HCT116 (cell line): ENCODE results near the gene PCDHGC5. TPM values are rescaled to one million over a fixed set of nuclear protein-coding genes. Genes with fewer than 3 reads are reported as not detected.

ENCODE experiments used
- ATAC-seq: fragments of 200-7000 bp; cut with Tn5 transposase; 2 replicates; pipeline ENCODE4 v1.9.1; 2020; ENCODE audit warnings: mild to moderate bottlenecking, moderate library complexity
- BruUV-seq: library from RNA; stranded (reverse); fragments of 400-500 nt; replicated peaks from 2 replicates; lab custom pipeline; 2021; lab: Mats Ljungman, UMichigan
- CTCF ChIA-PET: fragments of 300-600 bp; sonication (Branson Sonifier 250); formaldehyde crosslinking; loops from one replicate; lab custom pipeline; 2021; ENCODE audit warnings: antibody characterized with exemption; lab: Charles Lee
- POLR2A ChIA-PET: fragments of 300-600, 350-600 bp; sonication (Branson Sonifier 250); formaldehyde crosslinking; loops from one replicate; lab custom pipeline; 2021; ENCODE audit warnings: antibody characterized with exemption; lab: Charles Lee
- RAD21 ChIA-PET, 2 experiments: fragments of 300-600 bp; sonication (Branson Sonifier 250); formaldehyde crosslinking; loops; one replicate each; lab custom pipeline; 2023; ENCODE audit warnings: low total read pairs in 2 of 2; ENCODE audit not compliant: uncharacterized antibody in 2 of 2, unreplicated experiment in 2 of 2, low non-redundant PET in 1 of 2; lab: Charles Lee
- DNase-seq: peaks from one replicate; pipeline ENCODE4 v3.0.0-alpha.2; 2010; ENCODE audit warnings: low read depth, low spot score
- H2AFZ ChIP-seq: fragments of 200-600 bp; shearing (Covaris generic), sonication (generic); 2 replicates; pipeline ENCODE4 v1.6.1; 2017; ENCODE audit warnings: low read depth, mixed run types, mixed read lengths, antibody characterized with exemption, low read length; ENCODE audit not compliant: poor library complexity, severe bottlenecking
- H3K27ac ChIP-seq: 2 replicates; pipeline ENCODE4 v1.5.1; 2012; ENCODE audit warnings: low read depth, low read length
- H3K27me3 ChIP-seq: fragments of 200-600 bp; sonication (generic); 2 replicates; pipeline ENCODE4 v1.6.1; 2016; ENCODE audit warnings: mixed run types, low read length, mixed read lengths; ENCODE audit not compliant: insufficient read depth
- H3K36me3 ChIP-seq, 2 experiments: fragments of 200-500 bp in 1 of 2; fragments of 200-600 bp in 1 of 2; sonication (Bioruptor generic) in 1 of 2; sonication (generic) in 1 of 2; 2 replicates each; pipeline versions ENCODE4 v1.5.1 to v1.6.1; 2014 to 2016; ENCODE audit warnings: low read length in 2 of 2, inconsistent platforms in 1 of 2, mixed read lengths in 1 of 2, mixed run types in 1 of 2; ENCODE audit not compliant: insufficient read depth in 2 of 2, control insufficient read depth in 1 of 2
- H3K4me1 ChIP-seq, 2 experiments: fragments of 200-600 bp in 1 of 2; sonication (generic) in 1 of 2; 2 replicates each; pipeline versions ENCODE4 v1.5.1 to v1.6.1; 2012 to 2017; ENCODE audit warnings: low read length in 2 of 2, inconsistent platforms in 1 of 2, mild to moderate bottlenecking in 1 of 2, mixed read lengths in 1 of 2, mixed run types in 1 of 2, moderate library complexity in 1 of 2; ENCODE audit not compliant: insufficient read depth in 2 of 2, control insufficient read depth in 1 of 2
- H3K4me2 ChIP-seq: fragments of 200-600 bp; sonication (generic); 2 replicates; pipeline ENCODE4 v1.6.1; 2017; ENCODE audit warnings: mixed run types, low read length, mixed read lengths
- H3K4me3 ChIP-seq, 2 experiments: fragments of 200-600 bp in 1 of 2; sonication (generic) in 1 of 2; replicated peaks in 1 of 2; 2 replicates each; pipeline ENCODE4 v1.5.1; 2011 to 2016; ENCODE audit warnings: low read length in 2 of 2, control low read depth in 1 of 2, low read depth in 1 of 2, mild to moderate bottlenecking in 1 of 2, mixed read lengths in 1 of 2, mixed run types in 1 of 2
- H3K79me2 ChIP-seq: fragments of 200-600 bp; sonication (generic); 2 replicates; pipeline ENCODE4 v1.6.1; 2017; ENCODE audit warnings: mild to moderate bottlenecking, mixed run types, low read length, moderate library complexity, mixed read lengths; ENCODE audit not compliant: insufficient read depth
- H3K9ac ChIP-seq: fragments of 200-600 bp; sonication (generic); 2 replicates; pipeline ENCODE4 v1.6.1; 2016; ENCODE audit warnings: low read length, mixed read lengths
- H3K9me2 ChIP-seq: fragments of 200-600 bp; sonication (generic), shearing (Covaris generic); 2 replicates; pipeline ENCODE4 v1.6.1; 2017; ENCODE audit warnings: mixed run types, mild to moderate bottlenecking, moderate library complexity; ENCODE audit not compliant: insufficient read depth
- H3K9me3 ChIP-seq, 2 experiments: fragments of 200-500 bp in 1 of 2; fragments of 200-600 bp in 1 of 2; sonication (Bioruptor generic) in 1 of 2; sonication (generic) in 1 of 2; 2 replicates each; pipeline ENCODE4 v1.6.1; 2014 to 2017; ENCODE audit warnings: low read length in 2 of 2, mixed read lengths in 2 of 2, inconsistent platforms in 1 of 2, low read depth in 1 of 2, mild to moderate bottlenecking in 1 of 2, mixed run types in 1 of 2, moderate library complexity in 1 of 2; ENCODE audit not compliant: control insufficient read depth in 1 of 2, insufficient read depth in 1 of 2
- H4K20me1 ChIP-seq: fragments of 200-600 bp; sonication (generic), shearing (Covaris generic); 2 replicates; pipeline ENCODE4 v1.6.1; 2017; ENCODE audit warnings: mixed run types, mild to moderate bottlenecking, moderate library complexity; ENCODE audit not compliant: insufficient read depth
- ATF3 ChIP-seq: IDR thresholded peaks from 2 replicates; pipeline ENCODE4 v1.6.1; 2012
- ELF1 ChIP-seq: IDR thresholded peaks from 2 replicates; pipeline ENCODE4 v1.6.1; 2012; ENCODE audit warnings: low read depth, borderline replicate concordance
- EZH2 ChIP-seq: fragments of 200-600 bp; sonication (generic); IDR thresholded peaks from 2 replicates; pipeline ENCODE4 v1.6.1; 2017; ENCODE audit warnings: antibody characterized with exemption, mixed run types
- JUND ChIP-seq: IDR thresholded peaks from 2 replicates; pipeline ENCODE4 v1.6.1; 2012
- POLR2A ChIP-seq: IDR thresholded peaks from 2 replicates; pipeline ENCODE4 v1.7.0; 2011; ENCODE audit warnings: borderline replicate concordance; ENCODE audit not compliant: insufficient read depth, insufficient read length; ENCODE audit errors: extremely low read depth
- POLR2AphosphoS5 ChIP-seq: IDR thresholded peaks from 2 replicates; pipeline ENCODE4 v1.6.1; 2011; ENCODE audit warnings: mild to moderate bottlenecking, low read depth, low read length, moderate library complexity
- SIN3A ChIP-seq: IDR thresholded peaks from 2 replicates; pipeline ENCODE4 v1.6.1; 2012; ENCODE audit warnings: low read depth
- YY1 ChIP-seq: IDR thresholded peaks from 2 replicates; pipeline ENCODE4 v1.6.1; 2011; ENCODE audit warnings: low read length, low read depth, moderate library complexity, mild to moderate bottlenecking; ENCODE audit not compliant: insufficient replicate concordance; ENCODE audit errors: extremely low read depth
- intact Hi-C: fragments of 100-400 bp; cut with micrococcal nuclease; formaldehyde crosslinking; loops from 2 replicates; pipeline ENCODE4 v1.10.0; 2022
- total RNA-seq: library from RNA; stranded (reverse); gene quantifications from one replicate; pipeline ENCODE4 v1.2.1, GENCODE V29; 2021; ENCODE audit not compliant: unreplicated experiment

The PCDHGC5 gene
- total RNA-seq, 1 experiment from 2014 or later = not detected

GRCh38 chr5:141491323-141492167 lies 2.7 kb downstream of the PCDHGC5 start:
- ChIA-PET CTCF (no interaction called here), RAD21 (no interaction called here), POLR2A (no interaction called here)
- ATAC-seq (no peak), DNase-seq (no peak)
- no peak overlapping the region for H3K27ac ChIP-seq
- no peak overlapping the region for H3K9ac ChIP-seq
- no peaks in the 10 kb centered on the region for H3K9me3 ChIP-seq
- no peak overlapping the region for H2AFZ ChIP-seq
- H3K36me3 ChIP-seq = no peaks in the 10 kb centered on the region
- no peaks in the 10 kb centered on the region for H3K4me1 ChIP-seq
- no TSS peak for BruUV-seq
- H3K9me2 ChIP-seq = no peaks in the 10 kb centered on the region
- H3K4me2 ChIP-seq = no peak overlapping the region
- no peaks in the 10 kb centered on the region for H3K27me3 ChIP-seq
- no peak for TF ChIP-seq SIN3A
- TF ChIP-seq ATF3 = no peak
- TF ChIP-seq JUND = no peak
- TF ChIP-seq YY1 = no peak
- no peak for TF ChIP-seq POLR2A
- intact Hi-C loops = no loop called here
- H3K79me2 ChIP-seq = no peaks in the 10 kb centered on the region
- no peak overlapping the region for H3K4me3 ChIP-seq
- H4K20me1 ChIP-seq = no peaks in the 10 kb centered on the region

DNA sequence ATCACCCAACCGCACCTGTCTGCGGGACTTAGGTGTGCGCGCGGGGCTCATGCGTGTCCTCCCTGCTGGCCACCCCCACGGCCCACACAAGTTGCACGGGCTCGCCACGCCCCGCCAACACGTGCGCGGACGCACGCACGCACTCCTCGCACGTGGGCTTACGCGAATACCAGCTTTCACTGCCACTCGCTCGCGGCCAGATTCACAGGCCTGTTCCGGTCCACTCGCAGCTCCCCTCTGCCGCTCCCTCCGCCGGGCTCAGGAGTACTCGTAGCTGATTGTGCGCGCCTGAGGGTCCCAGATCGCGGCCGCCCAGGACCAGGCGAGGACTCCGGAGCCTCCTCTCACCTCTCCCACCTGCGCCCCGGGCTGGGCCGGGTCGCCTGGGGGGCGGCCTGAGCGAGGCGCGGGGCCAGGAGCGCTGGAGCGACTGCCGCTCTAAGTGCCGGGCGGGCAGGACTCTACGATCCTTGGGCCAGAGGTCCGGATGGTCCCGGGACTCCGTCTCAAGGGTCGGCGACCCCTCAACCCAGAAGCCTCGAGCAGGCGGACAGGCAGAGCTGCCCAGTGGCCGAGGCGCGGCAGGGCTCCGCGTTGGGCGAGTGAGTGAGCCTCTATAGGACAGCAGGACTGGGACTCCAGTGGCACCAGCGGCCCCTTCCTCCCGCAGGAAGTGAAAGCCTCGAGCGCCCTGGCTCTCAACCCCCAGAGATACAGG lies 3.4 kb downstream of the PCDHGC5 start:
- DNase-seq = no peak

More for the DNA sequence above, 3.4 kb downstream of the PCDHGC5 start:
- Histone ChIP-seq H3K27ac (no peak overlapping the region), H3K9me3 (no peaks in the 10 kb centered on the region), H3K4me3 (no peak overlapping the region), H4K20me1 (no peaks in the 10 kb centered on the region), H3K9me2 (no peaks in the 10 kb centered on the region), H3K4me1 (no peaks in the 10 kb centered on the region), H3K36me3 (no peaks in the 10 kb centered on the region), H3K27me3 (no peaks in the 10 kb centered on the region), H3K9ac (no peak overlapping the region), H2AFZ (no peak overlapping the region), H3K79me2 (no peaks in the 10 kb centered on the region), H3K4me2 (no peak overlapping the region)
- BruUV-seq = no TSS peak
- TF ChIP-seq EZH2 = no peak
- no peak for TF ChIP-seq ELF1
- TF ChIP-seq POLR2AphosphoS5 = no peak
- TF ChIP-seq POLR2A = no peak
- POLR2A ChIA-PET = no interaction called here
- no peak for ATAC-seq
- intact Hi-C loops = no loop called here
- CTCF ChIA-PET = no interaction called here
- RAD21 ChIA-PET = no interaction called here
